Testis (tissue), 3 donors: Measurements from ENCODE around the gene HSPB6. TPM values are rescaled to one million over a fixed set of nuclear protein-coding genes. Genes with fewer than 3 reads are reported as not detected.
"Not testable (repeated sequence)": the region's sequence is repeated elsewhere in the genome, so short reads cannot be mapped to it uniquely, and the experiment has no call there.

Experiments used
- DNase-seq: peaks from one replicate; pipeline ENCODE4 v3.0.0-alpha.2; 2019
- H3K27ac ChIP-seq, 2 donors: fragments of 200-600 bp; sonication (generic); one replicate each; pipeline ENCODE4 v1.5.1; 2019
- H3K27me3 ChIP-seq: fragments of 200-600 bp; sonication (generic); one replicate; pipeline ENCODE4 v1.5.1; 2019
- H3K36me3 ChIP-seq: fragments of 200-600 bp; sonication (generic); one replicate; pipeline ENCODE4 v1.5.1; 2017; ENCODE audit warnings: low read depth; ENCODE audit errors: missing control alignments
- H3K4me1 ChIP-seq: fragments of 200-600 bp; sonication (generic); one replicate; pipeline ENCODE4 v1.5.1; 2019
- H3K4me3 ChIP-seq, 2 donors: fragments of 200-600 bp; sonication (generic); one replicate each; pipeline ENCODE4 v1.5.1; 2017 to 2019
- H3K9me3 ChIP-seq: fragments of 200-600 bp; sonication (generic); one replicate; pipeline ENCODE4 v1.5.1; 2017
- POLR2A ChIP-seq: fragments of 450-650 bp; IDR thresholded peaks from one replicate; pipeline ENCODE4 v1.6.1; 2017; ENCODE audit warnings: antibody characterized with exemption, mild to moderate bottlenecking, moderate library complexity
- WGBS, 2 donors: methylation state at CpG; one replicate each; pipeline ENCODE4 v1.1.5; 2018; 5-methylcytosine and 5-hydroxymethylcytosine counted together
- intact Hi-C: fragments of 100-400 bp; cut with DNase I; formaldehyde crosslinking; loops from one replicate; pipeline ENCODE4 v1.15.1; 2023; ENCODE audit warnings: low total_unique reads
- polyA plus RNA-seq: library from polyadenylated mRNA; stranded (reverse); fragments of 350-450 nt; fragmentation: Illumina TruSeq; extraction: RNeasy Lipid Tissue Mini Kit (QIAGEN cat#74804); gene quantifications from one replicate; pipeline ENCODE4 v1.2.3, GENCODE V29; 2014; ENCODE audit warnings: low read depth, low replicate concordance; ENCODE audit not compliant: insufficient read depth
- total RNA-seq, 2 donors: library from RNA; depleted of rRNA; stranded (reverse); fragments of >200 nt; gene quantifications; one replicate each; pipeline ENCODE4 v1.2.3, GENCODE V29; 2016
- TF ChIP-seq, protein P1 (sequence below), 3 experiments: fragments of 450-650 bp in 2 of 3; fragments of 200-600 bp in 1 of 3; sonication (generic) in 1 of 3; IDR thresholded peaks; one replicate each; pipeline ENCODE4 v1.5.1; 2016 to 2019; ENCODE audit warnings: antibody characterized with exemption in 3 of 3, mild to moderate bottlenecking in 2 of 3, moderate library complexity in 1 of 3

HSPB6 gene
- total and polyA plus RNA-seq, 3 donors from 2014 or later = 50.9 to 146 (median 57.1) TPM

DNA sequence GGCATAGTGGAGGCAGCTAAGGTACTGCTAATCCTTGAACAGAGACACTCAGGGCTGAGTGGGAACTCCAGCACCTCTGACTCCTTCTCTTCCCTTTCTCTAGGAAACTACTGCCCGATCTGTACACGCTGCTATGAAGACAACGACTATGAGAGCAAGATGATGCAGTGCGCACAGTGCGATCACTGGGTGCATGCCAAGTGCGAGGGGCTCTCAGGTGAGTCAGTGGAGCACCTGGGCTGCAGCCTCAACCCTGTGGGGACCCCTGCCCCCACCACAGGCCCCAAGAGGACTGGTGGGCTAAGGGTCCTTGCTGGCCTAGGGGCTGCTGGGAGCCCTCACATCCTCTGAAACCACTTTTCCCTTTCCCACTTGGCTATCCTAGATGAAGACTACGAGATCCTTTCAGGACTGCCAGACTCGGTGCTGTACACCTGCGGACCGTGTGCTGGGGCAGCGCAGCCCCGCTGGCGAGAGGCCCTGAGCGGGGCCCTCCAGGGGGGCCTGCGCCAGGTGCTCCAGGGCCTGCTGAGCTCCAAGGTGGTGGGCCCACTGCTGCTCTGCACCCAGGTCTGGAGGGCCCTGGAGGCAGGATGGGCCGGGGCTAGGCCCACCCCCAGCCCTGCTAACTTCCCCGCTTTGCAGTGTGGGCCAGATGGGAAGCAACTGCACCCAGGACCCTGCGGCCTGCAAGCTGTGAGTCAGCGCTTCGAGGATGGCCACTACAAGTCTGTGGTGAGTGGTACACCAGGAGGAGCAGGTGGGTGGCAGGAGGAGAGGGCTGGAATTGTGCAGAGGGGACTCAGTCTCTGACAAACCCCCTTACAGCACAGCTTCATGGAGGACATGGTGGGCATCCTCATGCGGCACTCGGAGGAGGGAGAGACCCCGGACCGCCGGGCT is 29.5 kb downstream of the HSPB6 start:
- H3K4me1 ChIP-seq = no peaks in the 10 kb centered on the region
- intact Hi-C loops = no loop called here
- H3K4me3 ChIP-seq = no peak overlapping the region
- no peaks in the 10 kb centered on the region for H3K36me3 ChIP-seq
- H3K27ac ChIP-seq = no peak overlapping the region
- DNase-seq = no peak
- TF ChIP-seq, protein P1, sequence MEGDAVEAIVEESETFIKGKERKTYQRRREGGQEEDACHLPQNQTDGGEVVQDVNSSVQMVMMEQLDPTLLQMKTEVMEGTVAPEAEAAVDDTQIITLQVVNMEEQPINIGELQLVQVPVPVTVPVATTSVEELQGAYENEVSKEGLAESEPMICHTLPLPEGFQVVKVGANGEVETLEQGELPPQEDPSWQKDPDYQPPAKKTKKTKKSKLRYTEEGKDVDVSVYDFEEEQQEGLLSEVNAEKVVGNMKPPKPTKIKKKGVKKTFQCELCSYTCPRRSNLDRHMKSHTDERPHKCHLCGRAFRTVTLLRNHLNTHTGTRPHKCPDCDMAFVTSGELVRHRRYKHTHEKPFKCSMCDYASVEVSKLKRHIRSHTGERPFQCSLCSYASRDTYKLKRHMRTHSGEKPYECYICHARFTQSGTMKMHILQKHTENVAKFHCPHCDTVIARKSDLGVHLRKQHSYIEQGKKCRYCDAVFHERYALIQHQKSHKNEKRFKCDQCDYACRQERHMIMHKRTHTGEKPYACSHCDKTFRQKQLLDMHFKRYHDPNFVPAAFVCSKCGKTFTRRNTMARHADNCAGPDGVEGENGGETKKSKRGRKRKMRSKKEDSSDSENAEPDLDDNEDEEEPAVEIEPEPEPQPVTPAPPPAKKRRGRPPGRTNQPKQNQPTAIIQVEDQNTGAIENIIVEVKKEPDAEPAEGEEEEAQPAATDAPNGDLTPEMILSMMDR (IDR thresholded peaks at IDR 0.05) = no peak
- no peak for TF ChIP-seq POLR2A
- no peaks in the 10 kb centered on the region for H3K27me3 ChIP-seq
- WGBS, 2 donors = 93 to 95% methylated on average over 12 to 23 of the region's 25 CpGs
- H3K9me3 ChIP-seq = no peaks in the 10 kb centered on the region

DNA sequence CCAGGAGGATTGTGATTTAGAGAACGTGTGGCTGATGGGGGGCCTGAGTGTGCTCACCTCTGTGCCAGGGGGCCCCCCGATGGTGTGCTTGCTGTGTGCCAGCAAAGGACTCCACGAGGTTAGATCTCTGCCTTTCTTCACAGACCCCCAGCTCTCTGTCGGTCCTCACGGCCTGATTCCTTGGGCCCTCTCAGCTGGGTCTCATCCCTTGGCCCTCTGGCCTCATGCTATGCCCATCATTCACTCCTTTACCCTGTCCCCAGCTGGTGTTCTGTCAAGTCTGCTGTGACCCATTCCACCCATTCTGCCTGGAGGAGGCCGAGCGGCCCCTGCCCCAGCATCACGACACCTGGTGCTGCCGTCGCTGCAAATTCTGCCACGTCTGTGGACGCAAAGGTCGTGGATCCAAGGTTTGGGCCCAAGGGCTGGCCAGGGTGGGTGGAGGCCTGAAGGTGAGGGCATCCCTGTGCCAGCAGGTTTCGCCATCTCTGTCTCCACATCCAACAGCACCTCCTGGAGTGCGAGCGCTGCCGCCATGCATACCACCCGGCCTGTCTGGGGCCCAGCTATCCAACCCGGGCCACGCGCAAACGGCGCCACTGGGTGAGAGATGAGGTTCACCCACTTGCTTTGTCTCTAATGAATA is 31.5 kb downstream of the HSPB6 start:
- no peak for DNase-seq
- 94% methylated on average over 20 to 23 of the region's 23 CpGs for WGBS, 2 donors
- H3K4me1 ChIP-seq = no peaks in the 10 kb centered on the region
- TF ChIP-seq, protein P1 (IDR thresholded peaks at IDR 0.05) = no peak
- no peak for TF ChIP-seq POLR2A
- no peaks in the 10 kb centered on the region for H3K27me3 ChIP-seq
- intact Hi-C loops = no loop called here
- no peak overlapping the region for H3K27ac ChIP-seq
- H3K36me3 ChIP-seq = no peaks in the 10 kb centered on the region
- no peak overlapping the region for H3K4me3 ChIP-seq
- no peaks in the 10 kb centered on the region for H3K9me3 ChIP-seq

DNA sequence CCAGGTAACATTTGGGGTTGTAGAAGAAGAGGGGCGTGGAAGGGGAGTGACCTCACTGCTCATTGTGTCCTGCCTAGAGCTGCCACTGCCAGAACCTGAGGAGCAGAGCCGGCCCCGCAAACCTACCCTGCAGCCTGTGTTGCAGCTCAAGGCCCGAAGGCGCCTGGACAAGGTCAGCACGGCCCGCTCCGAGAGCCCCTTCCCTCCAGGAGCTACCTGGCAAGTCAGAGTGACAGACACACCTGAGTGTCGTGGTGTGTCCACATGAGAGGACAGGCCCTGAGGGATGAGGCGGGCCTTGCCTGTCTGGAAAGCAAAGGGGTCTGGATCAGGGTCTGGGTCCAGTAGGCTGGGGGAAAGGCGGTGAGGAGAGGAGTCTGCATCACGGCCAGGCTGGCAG is 32.3 kb downstream of the HSPB6 start:
- Histone ChIP-seq H3K27me3 (no peaks in the 10 kb centered on the region), H3K4me3 (no peak overlapping the region), H3K27ac (no peak overlapping the region), H3K36me3 (no peaks in the 10 kb centered on the region), H3K4me1 (peaks cover 7% of the 10 kb centered on the region), H3K9me3 (no peaks in the 10 kb centered on the region)
- 92 to 97% methylated on average over 12 of the region's 12 CpGs for WGBS, 2 donors
- no peak for TF ChIP-seq POLR2A
- TF ChIP-seq, protein P1 (IDR thresholded peaks at IDR 0.05) = no peak
- intact Hi-C loops = no loop called here
- DNase-seq = no peak

DNA sequence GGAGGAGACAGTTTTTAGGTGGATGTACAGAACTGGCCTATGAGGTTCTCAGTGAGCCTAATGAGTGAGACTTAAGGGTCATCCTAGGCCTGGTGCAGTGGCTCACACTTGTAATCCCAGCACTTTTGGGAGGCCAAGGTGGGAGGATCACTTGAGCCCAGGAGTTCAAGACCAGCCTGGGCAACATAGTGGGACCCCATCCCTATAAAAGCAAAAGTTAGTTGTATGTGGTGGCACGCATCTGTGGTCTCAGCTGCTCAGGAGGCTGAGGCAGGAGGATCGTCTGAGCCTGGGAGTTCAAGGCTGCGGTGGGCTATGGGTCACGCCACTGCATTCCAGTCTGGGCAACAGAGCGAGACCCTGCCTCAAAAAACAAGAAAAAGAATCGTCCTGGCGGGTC is 32.7 kb downstream of the HSPB6 start:
- H3K4me3 ChIP-seq, H3K36me3 ChIP-seq, intact Hi-C loops, DNase-seq, H3K9me3 ChIP-seq, H3K27ac ChIP-seq, H3K27me3 ChIP-seq: not testable (repeated sequence)
- H3K4me1 ChIP-seq = peaks cover 11% of the 10 kb centered on the region
- 88 to 92% methylated on average over 7 of the region's 7 CpGs for WGBS, 2 donors

DNA sequence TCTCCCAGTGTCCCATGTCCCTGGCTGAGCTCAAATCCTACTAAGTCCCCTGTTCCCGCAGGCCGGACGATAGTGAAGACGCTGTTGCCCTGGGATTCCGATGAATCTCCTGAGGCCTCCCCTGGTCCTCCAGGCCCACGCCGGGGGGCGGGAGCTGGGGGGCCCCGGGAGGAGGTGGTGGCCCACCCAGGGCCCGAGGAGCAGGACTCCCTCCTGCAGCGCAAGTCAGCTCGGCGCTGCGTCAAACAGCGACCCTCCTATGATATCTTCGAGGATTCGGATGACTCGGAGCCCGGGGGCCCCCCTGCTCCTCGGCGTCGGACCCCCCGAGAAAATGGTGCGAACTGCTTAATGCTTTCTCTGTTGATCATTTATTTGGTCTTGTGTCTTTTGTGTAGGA is 33.2 kb downstream of the HSPB6 start:
- WGBS, 2 donors = 95 to 98% methylated on average over 18 to 24 of the region's 24 CpGs
- TF ChIP-seq, protein P1 (IDR thresholded peaks at IDR 0.05) = no peak
- Histone ChIP-seq H3K9me3 (no peaks in the 10 kb centered on the region), H3K27ac (no peak overlapping the region), H3K4me3 (no peak overlapping the region), H3K27me3 (no peaks in the 10 kb centered on the region), H3K4me1 (peaks cover 15% of the 10 kb centered on the region), H3K36me3 (no peaks in the 10 kb centered on the region)
- intact Hi-C loops = no loop called here
- no peak for DNase-seq
